Lower lobe of right lung (tissue), 2 donors: ENCODE measurements around the gene ADGRG6. TPM values are rescaled to one million over a fixed set of nuclear protein-coding genes. Genes with fewer than 3 reads are reported as not detected.

Experiments used
- ATAC-seq, 2 donors: fragments of 200-7000 bp; cut with Tn5 transposase; one replicate each; pipeline ENCODE4 v1.9.1; 2020 to 2022; ENCODE audit warnings: mild to moderate bottlenecking in 2 of 2, moderate library complexity in 2 of 2
- DNase-seq: peaks from one replicate; pipeline ENCODE4 v3.0.0-alpha.2; 2020
- H3K27ac ChIP-seq: fragments of 200-600 bp; one replicate; pipeline ENCODE4 v1.8.0; 2022
- H3K27me3 ChIP-seq: fragments of 200-600 bp; one replicate; pipeline ENCODE4 v1.8.0; 2022; ENCODE audit warnings: low read depth
- H3K36me3 ChIP-seq: fragments of 200-600 bp; one replicate; pipeline ENCODE4 v1.8.0; 2022; ENCODE audit warnings: mild to moderate bottlenecking
- H3K4me1 ChIP-seq: fragments of 200-600 bp; one replicate; pipeline ENCODE4 v1.8.0; 2022
- H3K4me3 ChIP-seq: fragments of 200-600 bp; one replicate; pipeline ENCODE4 v1.8.0; 2022; ENCODE audit warnings: mild to moderate bottlenecking
- H3K9me3 ChIP-seq: fragments of 200-600 bp; one replicate; pipeline ENCODE4 v1.8.0; 2022
- CTCF ChIP-seq: fragments of 200-600 bp; IDR thresholded peaks from one replicate; pipeline ENCODE4 v1.8.0; 2022; ENCODE audit warnings: antibody characterized with exemption, mild to moderate bottlenecking
- intact Hi-C: fragments of 100-400 bp; cut with DNase I; formaldehyde crosslinking; loops from one replicate; pipeline ENCODE4 v1.11.0; 2022
- total RNA-seq: library from RNA; stranded (reverse); fragmentation: NEBNext Ultra II Directional; extraction: Animal tissue kit (Norgen Biotek cat#: 25700); gene quantifications from one replicate; pipeline ENCODE4 v1.2.1, GENCODE V29; 2021
- donor health status: DM: no; HTN: yes; CAD: no; lungs with severe emphysema.

Gene ADGRG6
- total RNA-seq, 1 donor from 2014 or later: 35.7 TPM

- ATAC-seq (no peak), DNase-seq (no peak)
- no peak for TF ChIP-seq CTCF
- intact Hi-C loops: no loop called here
- Histone ChIP-seq H3K4me3 (no peak overlapping the region), H3K27me3 (no peaks in the 10 kb centered on the region), H3K4me1 (no peaks in the 10 kb centered on the region), H3K27ac (no peak overlapping the region), H3K36me3 (no peaks in the 10 kb centered on the region), H3K9me3 (no peaks in the 10 kb centered on the region)
Observed at GRCh38 chr6:142438898-142439297, 137.1 kb downstream of the ADGRG6 start.

GRCh38 chr6:142440600-142441293, 138.9 kb downstream of the ADGRG6 start:
- DNase-seq (no peak), ATAC-seq (no peak)
- TF ChIP-seq CTCF: no peak
- Histone ChIP-seq H3K27me3 (no peaks in the 10 kb centered on the region), H3K4me1 (no peaks in the 10 kb centered on the region), H3K4me3 (no peak overlapping the region), H3K27ac (no peak overlapping the region), H3K36me3 (no peaks in the 10 kb centered on the region), H3K9me3 (no peaks in the 10 kb centered on the region)
- intact Hi-C loops: no loop called here

- no peak overlapping the region for H3K27ac ChIP-seq
- DNase-seq (no peak), ATAC-seq (no peak)
- no peaks in the 10 kb centered on the region for H3K36me3 ChIP-seq
- no peaks in the 10 kb centered on the region for H3K4me1 ChIP-seq
- no peaks in the 10 kb centered on the region for H3K9me3 ChIP-seq
- intact Hi-C loops: no loop called here
- no peaks in the 10 kb centered on the region for H3K27me3 ChIP-seq
- no peak overlapping the region for H3K4me3 ChIP-seq
- TF ChIP-seq CTCF: no peak
Observed at GRCh38 chr6:142441716-142442115, 139.9 kb downstream of the ADGRG6 start.

GRCh38 chr6:142443102-142443501, 141.3 kb downstream of the ADGRG6 start:
- no peak for ATAC-seq
- no peak for TF ChIP-seq CTCF

GRCh38 chr6:142443532-142443931, 141.7 kb downstream of the ADGRG6 start:
- DNase-seq: no peak
- no peaks in the 10 kb centered on the region for H3K9me3 ChIP-seq
- H3K27me3 ChIP-seq: no peaks in the 10 kb centered on the region
- no peaks in the 10 kb centered on the region for H3K36me3 ChIP-seq
- no peak overlapping the region for H3K27ac ChIP-seq
- no peak overlapping the region for H3K4me3 ChIP-seq
- no peak for ATAC-seq
- H3K4me1 ChIP-seq: no peaks in the 10 kb centered on the region
- intact Hi-C loops: no loop called here
- TF ChIP-seq CTCF: no peak

More at GRCh38 chr6:142443102-142443501, 141.3 kb downstream of the ADGRG6 start:
- Histone ChIP-seq H3K27me3 (no peaks in the 10 kb centered on the region), H3K9me3 (no peaks in the 10 kb centered on the region), H3K4me1 (no peaks in the 10 kb centered on the region), H3K36me3 (no peaks in the 10 kb centered on the region), H3K4me3 (no peak overlapping the region), H3K27ac (no peak overlapping the region)
- intact Hi-C loops: no loop called here
- no peak for DNase-seq
